ENCODE measurements around the gene TRAPPC1.

DNA sequence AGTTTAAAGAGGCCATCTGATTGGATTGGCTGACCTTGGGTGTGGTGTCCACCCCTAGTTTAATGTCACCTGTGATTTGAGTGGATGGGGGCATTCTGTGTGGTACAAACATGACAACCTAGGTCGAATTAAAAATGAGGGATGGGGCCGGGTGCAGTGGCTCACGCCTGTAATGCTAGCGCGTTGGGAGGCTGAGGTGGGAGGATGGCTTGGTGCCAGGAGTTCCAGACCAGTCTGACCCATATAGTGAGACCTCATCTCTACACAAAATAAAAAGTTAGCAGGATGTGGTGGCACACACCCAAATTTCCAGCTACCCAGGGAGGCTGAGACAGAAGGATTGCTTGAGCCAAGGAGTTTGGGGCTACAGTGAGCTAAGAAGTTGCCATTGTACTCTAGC is 14.7 kb upstream of the TRAPPC1 start:
- TF ChIP-seq, protein P1, sequence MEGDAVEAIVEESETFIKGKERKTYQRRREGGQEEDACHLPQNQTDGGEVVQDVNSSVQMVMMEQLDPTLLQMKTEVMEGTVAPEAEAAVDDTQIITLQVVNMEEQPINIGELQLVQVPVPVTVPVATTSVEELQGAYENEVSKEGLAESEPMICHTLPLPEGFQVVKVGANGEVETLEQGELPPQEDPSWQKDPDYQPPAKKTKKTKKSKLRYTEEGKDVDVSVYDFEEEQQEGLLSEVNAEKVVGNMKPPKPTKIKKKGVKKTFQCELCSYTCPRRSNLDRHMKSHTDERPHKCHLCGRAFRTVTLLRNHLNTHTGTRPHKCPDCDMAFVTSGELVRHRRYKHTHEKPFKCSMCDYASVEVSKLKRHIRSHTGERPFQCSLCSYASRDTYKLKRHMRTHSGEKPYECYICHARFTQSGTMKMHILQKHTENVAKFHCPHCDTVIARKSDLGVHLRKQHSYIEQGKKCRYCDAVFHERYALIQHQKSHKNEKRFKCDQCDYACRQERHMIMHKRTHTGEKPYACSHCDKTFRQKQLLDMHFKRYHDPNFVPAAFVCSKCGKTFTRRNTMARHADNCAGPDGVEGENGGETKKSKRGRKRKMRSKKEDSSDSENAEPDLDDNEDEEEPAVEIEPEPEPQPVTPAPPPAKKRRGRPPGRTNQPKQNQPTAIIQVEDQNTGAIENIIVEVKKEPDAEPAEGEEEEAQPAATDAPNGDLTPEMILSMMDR (IDR thresholded peaks at IDR 0.05; ENCODE audit: extremely low read depth in 1 of 2, insufficient read depth in 1 of 2, low read depth in 1 of 2, low read length in 2 of 2) = no peak
- TF ChIP-seq EZH2 (IDR thresholded peaks at IDR 0.05; ENCODE audit: borderline replicate concordance, low read depth, low read length, severe bottlenecking) (no peak), POLR2A (IDR thresholded peaks at IDR 0.05; ENCODE audit: low read depth, low read length) (no peak), GATA2 (IDR thresholded peaks at IDR 0.05; ENCODE audit: insufficient read depth, insufficient read length, low read depth, low read length) (no peak), POLR2AphosphoS5 (IDR thresholded peaks at IDR 0.05; ENCODE audit: insufficient read depth, low read depth, low read length) (no peak), JUN (IDR thresholded peaks at IDR 0.05; ENCODE audit: borderline replicate concordance, insufficient read depth, insufficient read length, low read depth) (no peak)
- TF ChIP-seq, protein P2, sequence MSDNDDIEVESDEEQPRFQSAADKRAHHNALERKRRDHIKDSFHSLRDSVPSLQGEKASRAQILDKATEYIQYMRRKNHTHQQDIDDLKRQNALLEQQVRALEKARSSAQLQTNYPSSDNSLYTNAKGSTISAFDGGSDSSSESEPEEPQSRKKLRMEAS (IDR thresholded peaks at IDR 0.05; ENCODE audit: insufficient read depth, insufficient read length) = no peak

Data from endothelial cell of umbilical vein (primary cell).